Fibroblast of lung (primary cell): ENCODE measurements around the gene RBM20. TPM values are rescaled to one million over a fixed set of nuclear protein-coding genes. Genes with fewer than 3 reads are reported as not detected.

ENCODE experiments used
- DNase-seq, 2 donors: peaks; one replicate each; pipeline versions ENCODE4 v3.0.0 to v3.0.0-alpha.2; 2010; ENCODE audit warnings: low read depth in 2 of 2
- H2AFZ ChIP-seq: 2 replicates; pipeline ENCODE4 v1.5.1; 2012; ENCODE audit warnings: low read length, control low read depth, inconsistent platforms
- H3K27ac ChIP-seq: 2 replicates; pipeline ENCODE4 v1.5.1; 2011; ENCODE audit warnings: low read length, control low read depth; ENCODE audit not compliant: insufficient read depth
- H3K27me3 ChIP-seq: 2 replicates; pipeline ENCODE4 v1.5.1; 2011; ENCODE audit warnings: mild to moderate bottlenecking, low read length; ENCODE audit not compliant: control insufficient read depth, insufficient read depth
- H3K36me3 ChIP-seq: 2 replicates; pipeline ENCODE4 v1.5.1; 2011; ENCODE audit warnings: low read length; ENCODE audit not compliant: control insufficient read depth, insufficient read depth
- H3K4me1 ChIP-seq: 2 replicates; pipeline ENCODE4 v1.5.1; 2011; ENCODE audit warnings: low read length; ENCODE audit not compliant: control insufficient read depth, insufficient read depth; ENCODE audit errors: extremely low read depth
- H3K4me2 ChIP-seq: 2 replicates; pipeline ENCODE4 v1.5.1; 2011; ENCODE audit warnings: low read length, control low read depth; ENCODE audit not compliant: insufficient read depth; ENCODE audit errors: extremely low read depth
- H3K4me3 ChIP-seq, 4 experiments: fragments of 200-600 bp in 1 of 4; sonication (generic) in 1 of 4; replicated peaks in 1 of 4; 2 replicates each; pipeline ENCODE4 v1.5.1; 2011 to 2016; ENCODE audit warnings: low read length in 4 of 4, low read depth in 3 of 4, mild to moderate bottlenecking in 3 of 4, control low read depth in 2 of 4, inconsistent platforms in 1 of 4, mixed read lengths in 1 of 4; ENCODE audit not compliant: insufficient read depth in 1 of 4; ENCODE audit errors: control extremely low read depth in 1 of 4
- H3K79me2 ChIP-seq: 2 replicates; pipeline ENCODE4 v1.5.1; 2012; ENCODE audit warnings: mild to moderate bottlenecking, low read length, inconsistent platforms; ENCODE audit not compliant: control insufficient read depth, insufficient read depth
- H3K9ac ChIP-seq: 2 replicates; pipeline ENCODE4 v1.5.1; 2011; ENCODE audit warnings: mild to moderate bottlenecking, low read length, control low read depth; ENCODE audit not compliant: insufficient read depth
- H3K9me3 ChIP-seq: 2 replicates; pipeline ENCODE4 v1.5.1; 2012; ENCODE audit warnings: low read depth, low read length; ENCODE audit not compliant: control insufficient read depth, insufficient read depth
- H4K20me1 ChIP-seq: 2 replicates; pipeline ENCODE4 v1.5.1; 2011; ENCODE audit warnings: low read length; ENCODE audit not compliant: control insufficient read depth, insufficient read depth; ENCODE audit errors: extremely low read depth
- CTCF ChIP-seq, 2 donors: IDR thresholded peaks in 1 of 2; conservative IDR thresholded peaks in 1 of 2; 1 replicate in 1 of 2; 2 replicates in 1 of 2; pipeline ENCODE4 v1.5.1; 2011 to 2012; ENCODE audit warnings: low read length in 2 of 2, control low read depth in 1 of 2, inconsistent platforms in 1 of 2, low read depth in 1 of 2, mild to moderate bottlenecking in 1 of 2
- EZH2 ChIP-seq: IDR thresholded peaks from 2 replicates; pipeline ENCODE4 v1.5.1; 2012; ENCODE audit warnings: low read length, control low read depth, mild to moderate bottlenecking; ENCODE audit errors: missing control alignments
- polyA plus RNA-seq, 2 donors: library from polyadenylated mRNA; depleted of rRNA in 1 of 2; stranded (reverse) in 1 of 2; unstranded in 1 of 2; fragments of >200 nt; gene quantifications; 2 replicates each; pipeline ENCODE4 v1.2.1, GENCODE V29; 2011 to 2012; ENCODE audit warnings: missing spikeins in 1 of 2
- total RNA-seq: library from RNA; depleted of rRNA; stranded (reverse); fragments of >200 nt; gene quantifications from 2 replicates; pipeline ENCODE4 v1.2.1, GENCODE V29; 2014

The RBM20 gene
- total and polyA plus RNA-seq, 2 donors (not counting 1 experiment from before 2014, with no cell fraction given) = under 0.01 to 0.05 TPM

- Histone ChIP-seq H3K36me3 (no peaks in the 10 kb centered on the region), H3K27me3 (no peaks in the 10 kb centered on the region), H3K9ac (no peak overlapping the region), H3K4me2 (no peak overlapping the region), H2AFZ (no peak overlapping the region), H3K4me1 (no peaks in the 10 kb centered on the region), H4K20me1 (no peaks in the 10 kb centered on the region), H3K9me3 (no peaks in the 10 kb centered on the region), H3K27ac (no peak overlapping the region), H3K4me3 (no peak overlapping the region), H3K79me2 (no peaks in the 10 kb centered on the region)
- DNase-seq = no peak
- TF ChIP-seq CTCF (conservative IDR thresholded peaks at IDR 0.05 in 1 of 2, IDR thresholded peaks at IDR 0.05 in 1 of 2; ENCODE audit: low read depth in 1 of 2, low read length in 2 of 2) (no peak), EZH2 (no peak)
Measured at GRCh38 chr10:110847374-110847773, 203.2 kb downstream of the RBM20 start.

- DNase-seq = no peak
- H3K4me3 ChIP-seq = no peak overlapping the region
- no peaks in the 10 kb centered on the region for H3K4me1 ChIP-seq
- no peak for TF ChIP-seq CTCF (conservative IDR thresholded peaks at IDR 0.05 in 1 of 2, IDR thresholded peaks at IDR 0.05 in 1 of 2; ENCODE audit: low read depth in 1 of 2, low read length in 2 of 2)
- TF ChIP-seq EZH2 = no peak
- H2AFZ ChIP-seq = no peak overlapping the region
- no peaks in the 10 kb centered on the region for H3K27me3 ChIP-seq
- H3K9me3 ChIP-seq = no peaks in the 10 kb centered on the region
- no peaks in the 10 kb centered on the region for H3K36me3 ChIP-seq
- no peak overlapping the region for H3K9ac ChIP-seq
- no peak overlapping the region for H3K4me2 ChIP-seq
- no peak overlapping the region for H3K27ac ChIP-seq
- no peaks in the 10 kb centered on the region for H4K20me1 ChIP-seq
- no peaks in the 10 kb centered on the region for H3K79me2 ChIP-seq
Measured at GRCh38 chr10:110848106-110848505, 204.0 kb downstream of the RBM20 start.

GRCh38 chr10:110850099-110850498 is 206.0 kb downstream of the RBM20 start:
- Histone ChIP-seq H3K4me2 (no peak overlapping the region), H3K27ac (no peak overlapping the region), H3K9me3 (no peaks in the 10 kb centered on the region), H3K4me1 (no peaks in the 10 kb centered on the region), H3K9ac (no peak overlapping the region), H3K4me3 (no peak overlapping the region), H3K27me3 (no peaks in the 10 kb centered on the region), H3K36me3 (no peaks in the 10 kb centered on the region), H4K20me1 (no peaks in the 10 kb centered on the region), H2AFZ (no peak overlapping the region), H3K79me2 (no peaks in the 10 kb centered on the region)
- DNase-seq = no peak
- TF ChIP-seq CTCF (conservative IDR thresholded peaks at IDR 0.05 in 1 of 2, IDR thresholded peaks at IDR 0.05 in 1 of 2; ENCODE audit: low read depth in 1 of 2, low read length in 2 of 2) = no peak
- no peak for TF ChIP-seq EZH2
